MM.1S (cell line): ENCODE results near the gene NLRP11.

Source experiments
- DNase-seq: peaks from one replicate; pipeline ENCODE4 v3.0.0-alpha.2; 2015
- H2AFZ ChIP-seq: fragments of 300-600 bp; sonication (generic); 2 replicates; pipeline ENCODE4 v1.6.0; 2016; ENCODE audit warnings: antibody characterized with exemption, low read length
- H3F3A ChIP-seq: fragments of 300-600 bp; sonication (generic); 2 replicates; pipeline ENCODE4 v1.6.1; 2016; ENCODE audit warnings: mild to moderate bottlenecking, antibody characterized with exemption, low read length, moderate library complexity, mixed read lengths; ENCODE audit not compliant: insufficient read depth
- H3K27ac ChIP-seq: fragments of 300-600 bp; sonication (generic); 2 replicates; pipeline ENCODE4 v1.5.1; 2016; ENCODE audit warnings: mild to moderate bottlenecking, low read length
- H3K27me3 ChIP-seq: fragments of 300-600 bp; sonication (generic); replicated peaks from 2 replicates; pipeline ENCODE4 v1.6.0; 2016; ENCODE audit warnings: low read length; ENCODE audit not compliant: insufficient read depth
- H3K36me3 ChIP-seq: fragments of 300-600 bp; sonication (generic); replicated peaks from 2 replicates; pipeline ENCODE4 v1.6.1; 2016; ENCODE audit warnings: mild to moderate bottlenecking, low read length, mixed read lengths; ENCODE audit not compliant: insufficient read depth
- H3K4me1 ChIP-seq: fragments of 300-600 bp; sonication (generic); 2 replicates; pipeline ENCODE4 v1.6.1; 2016; ENCODE audit warnings: low read length, mixed read lengths
- H3K4me2 ChIP-seq: fragments of 300-600 bp; sonication (generic); 2 replicates; pipeline ENCODE4 v1.6.0; 2016; ENCODE audit warnings: low read depth, low read length
- H3K4me3 ChIP-seq: fragments of 300-600 bp; sonication (generic); 2 replicates; pipeline ENCODE4 v1.5.1; 2016; ENCODE audit warnings: low read length, mixed read lengths
- H3K79me2 ChIP-seq: fragments of 300-600 bp; sonication (generic); 2 replicates; pipeline ENCODE4 v1.6.1; 2016; ENCODE audit warnings: mixed run types, low read length, mixed read lengths
- H3K9ac ChIP-seq: fragments of 300-600 bp; sonication (generic); 2 replicates; pipeline ENCODE4 v1.6.1; 2016; ENCODE audit warnings: low read length, mixed read lengths
- H3K9me2 ChIP-seq: fragments of 300-600 bp; sonication (generic); replicated peaks from 2 replicates; pipeline ENCODE4 v1.6.1; 2016; ENCODE audit warnings: mild to moderate bottlenecking, low read length, mixed read lengths; ENCODE audit not compliant: insufficient read depth
- H3K9me3 ChIP-seq: fragments of 300-600 bp; sonication (generic); replicated peaks from 2 replicates; pipeline ENCODE4 v1.6.1; 2016; ENCODE audit warnings: mild to moderate bottlenecking, low read length, mixed read lengths; ENCODE audit not compliant: insufficient read depth
- H4K20me1 ChIP-seq: fragments of 300-600 bp; sonication (generic); 2 replicates; pipeline ENCODE4 v1.6.1; 2016; ENCODE audit warnings: mild to moderate bottlenecking, low read length, moderate library complexity, mixed read lengths; ENCODE audit not compliant: insufficient read depth
- EZH2 ChIP-seq: fragments of 300-600 bp; sonication (generic); optimal IDR thresholded peaks from 2 replicates; pipeline ENCODE3; 2017; ENCODE audit warnings: low read depth, mild to moderate bottlenecking, antibody characterized with exemption, low read length, mixed read lengths
- EZH2phosphoT487 ChIP-seq: fragments of 300-600 bp; sonication (generic); IDR thresholded peaks from 2 replicates; pipeline ENCODE4 v1.6.1; 2018; ENCODE audit warnings: antibody characterized with exemption, low read length
- TF ChIP-seq, protein P1 (sequence below): fragments of 300-600 bp; sonication (generic); IDR thresholded peaks from 2 replicates; pipeline ENCODE4 v1.5.1; 2016; ENCODE audit warnings: antibody characterized with exemption, low read length, mixed read lengths

The NLRP11 gene

DNA sequence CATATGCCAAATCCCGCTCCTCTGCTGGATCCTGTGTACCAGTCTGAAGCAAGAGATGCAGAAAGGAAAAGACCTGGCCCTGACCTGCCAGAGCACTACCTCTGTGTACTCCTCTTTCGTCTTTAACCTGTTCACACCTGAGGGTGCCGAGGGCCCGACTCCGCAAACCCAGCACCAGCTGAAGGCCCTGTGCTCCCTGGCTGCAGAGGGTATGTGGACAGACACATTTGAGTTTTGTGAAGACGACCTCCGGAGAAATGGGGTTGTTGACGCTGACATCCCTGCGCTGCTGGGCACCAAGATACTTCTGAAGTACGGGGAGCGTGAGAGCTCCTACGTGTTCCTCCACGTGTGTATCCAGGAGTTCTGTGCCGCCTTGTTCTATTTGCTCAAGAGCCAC is 26.6 kb upstream of the NLRP11 start:
- H3K4me1 ChIP-seq = no peaks in the 10 kb centered on the region
- DNase-seq = no peak
- no peak overlapping the region for H2AFZ ChIP-seq
- H3K36me3 ChIP-seq = no peaks in the 10 kb centered on the region
- no peaks in the 10 kb centered on the region for H3K79me2 ChIP-seq
- no peak overlapping the region for H3K9ac ChIP-seq
- H3K27ac ChIP-seq = no peak overlapping the region
- no peak overlapping the region for H3K4me3 ChIP-seq
- no peaks in the 10 kb centered on the region for H3K9me2 ChIP-seq
- TF ChIP-seq, protein P1, sequence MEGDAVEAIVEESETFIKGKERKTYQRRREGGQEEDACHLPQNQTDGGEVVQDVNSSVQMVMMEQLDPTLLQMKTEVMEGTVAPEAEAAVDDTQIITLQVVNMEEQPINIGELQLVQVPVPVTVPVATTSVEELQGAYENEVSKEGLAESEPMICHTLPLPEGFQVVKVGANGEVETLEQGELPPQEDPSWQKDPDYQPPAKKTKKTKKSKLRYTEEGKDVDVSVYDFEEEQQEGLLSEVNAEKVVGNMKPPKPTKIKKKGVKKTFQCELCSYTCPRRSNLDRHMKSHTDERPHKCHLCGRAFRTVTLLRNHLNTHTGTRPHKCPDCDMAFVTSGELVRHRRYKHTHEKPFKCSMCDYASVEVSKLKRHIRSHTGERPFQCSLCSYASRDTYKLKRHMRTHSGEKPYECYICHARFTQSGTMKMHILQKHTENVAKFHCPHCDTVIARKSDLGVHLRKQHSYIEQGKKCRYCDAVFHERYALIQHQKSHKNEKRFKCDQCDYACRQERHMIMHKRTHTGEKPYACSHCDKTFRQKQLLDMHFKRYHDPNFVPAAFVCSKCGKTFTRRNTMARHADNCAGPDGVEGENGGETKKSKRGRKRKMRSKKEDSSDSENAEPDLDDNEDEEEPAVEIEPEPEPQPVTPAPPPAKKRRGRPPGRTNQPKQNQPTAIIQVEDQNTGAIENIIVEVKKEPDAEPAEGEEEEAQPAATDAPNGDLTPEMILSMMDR = no peak
- no peak for TF ChIP-seq EZH2phosphoT487
- no peak for TF ChIP-seq EZH2
- H3F3A ChIP-seq = no peaks in the 10 kb centered on the region
- H4K20me1 ChIP-seq = no peaks in the 10 kb centered on the region
- no peaks in the 10 kb centered on the region for H3K9me3 ChIP-seq
- H3K27me3 ChIP-seq = no peaks in the 10 kb centered on the region
- H3K4me2 ChIP-seq = no peak overlapping the region

DNA sequence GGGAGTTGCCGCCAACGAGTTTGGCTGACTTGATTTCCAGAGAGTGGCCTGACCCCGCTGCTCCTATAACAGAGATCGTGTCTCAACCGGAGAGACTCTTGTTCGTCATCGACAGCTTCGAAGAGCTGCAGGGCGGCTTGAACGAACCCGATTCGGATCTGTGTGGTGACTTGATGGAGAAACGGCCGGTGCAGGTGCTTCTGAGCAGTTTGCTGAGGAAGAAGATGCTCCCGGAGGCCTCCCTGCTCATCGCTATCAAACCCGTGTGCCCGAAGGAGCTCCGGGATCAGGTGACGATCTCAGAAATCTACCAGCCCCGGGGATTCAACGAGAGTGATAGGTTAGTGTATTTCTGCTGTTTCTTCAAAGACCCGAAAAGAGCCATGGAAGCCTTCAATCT is 26.2 kb upstream of the NLRP11 start:
- H3K79me2 ChIP-seq = no peaks in the 10 kb centered on the region
- H3F3A ChIP-seq = no peaks in the 10 kb centered on the region
- no peak overlapping the region for H3K4me3 ChIP-seq
- no peaks in the 10 kb centered on the region for H3K9me3 ChIP-seq
- H3K27ac ChIP-seq = no peak overlapping the region
- no peaks in the 10 kb centered on the region for H4K20me1 ChIP-seq
- DNase-seq = no peak
- H3K27me3 ChIP-seq = no peaks in the 10 kb centered on the region
- no peak overlapping the region for H2AFZ ChIP-seq
- no peaks in the 10 kb centered on the region for H3K4me1 ChIP-seq
- H3K4me2 ChIP-seq = no peak overlapping the region
- H3K36me3 ChIP-seq = no peaks in the 10 kb centered on the region
- no peak overlapping the region for H3K9ac ChIP-seq
- no peaks in the 10 kb centered on the region for H3K9me2 ChIP-seq
- no peak for TF ChIP-seq EZH2

DNA sequence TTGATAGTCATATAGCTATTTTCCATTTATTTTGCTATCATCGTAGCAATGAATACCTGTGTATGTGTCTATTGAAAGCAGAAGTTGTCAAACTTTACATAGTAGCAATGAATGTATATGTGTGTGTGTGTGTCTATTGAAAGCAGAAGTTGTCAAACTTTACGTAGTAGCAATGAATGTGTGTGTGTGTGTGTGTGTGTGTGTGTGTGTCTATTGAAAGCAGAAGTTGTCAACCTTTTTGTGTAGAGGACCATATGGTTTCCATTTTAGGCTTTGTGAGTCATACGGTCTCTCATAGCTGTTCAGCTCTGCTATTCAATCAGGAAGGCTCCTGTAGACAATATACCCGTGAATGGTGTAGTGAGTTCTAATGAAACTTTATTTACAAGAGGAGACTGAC is 25.4 kb upstream of the NLRP11 start:
- Histone ChIP-seq H3K4me1 (no peaks in the 10 kb centered on the region), H3K36me3 (no peaks in the 10 kb centered on the region), H3K27me3 (no peaks in the 10 kb centered on the region), H3K9ac (no peak overlapping the region), H3K27ac (no peak overlapping the region), H3K4me3 (no peak overlapping the region), H2AFZ (no peak overlapping the region), H3K4me2 (no peak overlapping the region), H3K9me3 (no peaks in the 10 kb centered on the region), H3F3A (no peaks in the 10 kb centered on the region), H3K79me2 (no peaks in the 10 kb centered on the region), H3K9me2 (no peaks in the 10 kb centered on the region), H4K20me1 (no peaks in the 10 kb centered on the region)
- no peak for DNase-seq
- TF ChIP-seq, protein P1 = no peak
- TF ChIP-seq EZH2phosphoT487 = no peak
- no peak for TF ChIP-seq EZH2

DNA sequence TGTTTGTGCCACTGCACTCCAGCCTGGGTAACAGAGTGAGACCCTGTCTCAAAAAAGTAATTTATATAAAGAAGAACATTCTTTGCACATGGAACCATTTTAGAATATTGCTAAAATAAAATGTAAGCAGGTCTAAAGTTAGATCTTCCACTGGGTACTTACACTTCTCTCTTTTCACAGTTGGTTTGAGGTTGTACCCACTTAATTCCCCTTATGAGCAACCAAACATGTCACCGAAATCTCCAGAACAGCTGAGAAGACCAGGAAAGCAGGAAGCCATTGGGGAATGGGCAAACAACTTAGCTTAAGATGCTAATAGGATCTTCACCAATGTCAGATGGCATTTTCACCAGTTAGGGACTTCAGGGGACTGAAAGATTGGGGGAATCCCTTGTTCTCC is 23.4 kb upstream of the NLRP11 start:
- TF ChIP-seq EZH2 = no peak
- TF ChIP-seq, protein P1 = no peak
- TF ChIP-seq EZH2phosphoT487 = no peak
- DNase-seq = no peak

More for the DNA sequence above, 23.4 kb upstream of the NLRP11 start:
- H3K9me3 ChIP-seq = no peaks in the 10 kb centered on the region
- no peak overlapping the region for H3K27ac ChIP-seq
- no peaks in the 10 kb centered on the region for H3K9me2 ChIP-seq
- no peaks in the 10 kb centered on the region for H3K27me3 ChIP-seq
- no peak overlapping the region for H3K4me3 ChIP-seq
- H3F3A ChIP-seq = no peaks in the 10 kb centered on the region
- H4K20me1 ChIP-seq = no peaks in the 10 kb centered on the region
- no peaks in the 10 kb centered on the region for H3K4me1 ChIP-seq
- no peak overlapping the region for H3K9ac ChIP-seq
- H3K36me3 ChIP-seq = no peaks in the 10 kb centered on the region
- H3K79me2 ChIP-seq = no peaks in the 10 kb centered on the region
- H3K4me2 ChIP-seq = no peak overlapping the region
- no peak overlapping the region for H2AFZ ChIP-seq
